ENCODE data around the gene PIK3R1.

- no peak for TF ChIP-seq CTCF (IDR thresholded peaks at IDR 0.05)
- peak; percentile 53 for TF ChIP-seq POLR2A (IDR thresholded peaks at IDR 0.05)
These were observed 44.6 kb upstream of the PIK3R1 start for GRCh38 chr5:68170826-68171558.
